ENCODE measurements around the gene SLC39A3.

Gene SLC39A3

DNA sequence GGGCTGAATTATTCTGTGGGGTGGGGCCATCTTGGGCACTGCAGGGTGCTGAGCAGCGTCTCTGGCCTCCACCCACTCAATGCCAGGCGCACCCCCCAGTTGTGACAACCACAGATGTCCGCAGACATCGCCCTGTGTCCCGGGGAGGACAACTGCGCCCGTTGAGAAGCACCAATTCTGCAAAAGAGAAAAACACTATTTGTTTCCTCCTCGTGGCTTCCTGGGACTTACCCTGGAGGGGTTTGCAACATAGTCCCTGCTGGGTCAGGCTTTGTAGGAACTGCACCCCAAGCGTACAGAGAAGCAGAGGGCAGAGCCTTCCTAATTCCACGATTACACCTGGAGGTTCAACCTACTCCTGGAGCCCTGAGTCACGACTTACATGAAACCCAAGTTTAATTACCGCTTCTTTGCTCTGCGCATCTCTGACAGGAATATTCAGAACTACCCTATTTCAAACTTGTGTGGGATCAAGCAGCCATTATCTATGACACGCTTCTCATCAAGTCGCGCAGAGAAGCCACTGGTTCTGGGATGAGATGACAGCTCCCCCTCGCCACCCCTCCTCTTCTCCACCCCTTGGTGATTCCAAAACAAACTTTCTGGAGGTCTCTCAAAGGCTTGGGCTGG lies 11.1 kb upstream of the SLC39A3 start:
- peak in 6 of 56 donors; percentile 17 to 37 (median 26) for DNase-seq

DNA sequence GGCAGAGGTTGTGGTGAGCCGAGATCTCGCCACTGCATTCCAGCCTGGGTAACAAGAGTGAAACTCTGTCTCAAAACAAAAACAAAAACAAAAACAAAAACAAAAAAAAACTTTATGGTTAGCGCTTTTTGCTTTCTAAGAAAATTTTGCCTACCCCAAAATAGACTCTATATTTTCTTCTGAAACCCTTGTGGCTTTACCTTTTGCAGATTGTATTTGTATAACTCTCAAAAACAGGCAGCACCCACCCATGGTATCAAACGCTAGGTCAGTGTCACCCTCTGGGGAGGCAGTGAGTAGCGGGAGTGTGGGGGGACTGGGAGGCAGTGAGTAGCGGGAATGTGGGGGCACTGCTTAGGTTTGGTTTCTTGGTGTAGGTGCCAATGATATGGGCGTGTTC lies 7.5 kb upstream of the SLC39A3 start:
- no peak for DNase-seq

DNA sequence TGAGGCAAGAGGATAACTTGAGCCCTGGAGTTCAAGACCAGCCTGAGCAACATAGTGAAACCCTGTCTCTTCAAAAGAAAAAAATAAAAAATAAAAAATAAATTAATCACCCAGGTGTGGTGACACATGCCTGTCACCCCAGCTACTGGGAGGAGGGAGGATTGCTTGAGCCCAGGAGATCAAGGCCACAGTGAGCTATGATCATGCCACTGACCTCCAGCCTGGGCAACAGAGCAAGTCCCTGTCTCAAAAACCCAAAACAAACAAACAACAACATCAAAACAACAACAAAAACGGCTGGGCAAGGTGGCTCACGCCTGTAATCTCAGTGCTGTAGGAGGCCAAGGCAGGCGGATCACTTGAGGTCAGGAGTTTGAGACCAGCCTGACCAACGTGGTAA lies 4.3 kb upstream of the SLC39A3 start:
- DNase-seq, result no peak

DNA sequence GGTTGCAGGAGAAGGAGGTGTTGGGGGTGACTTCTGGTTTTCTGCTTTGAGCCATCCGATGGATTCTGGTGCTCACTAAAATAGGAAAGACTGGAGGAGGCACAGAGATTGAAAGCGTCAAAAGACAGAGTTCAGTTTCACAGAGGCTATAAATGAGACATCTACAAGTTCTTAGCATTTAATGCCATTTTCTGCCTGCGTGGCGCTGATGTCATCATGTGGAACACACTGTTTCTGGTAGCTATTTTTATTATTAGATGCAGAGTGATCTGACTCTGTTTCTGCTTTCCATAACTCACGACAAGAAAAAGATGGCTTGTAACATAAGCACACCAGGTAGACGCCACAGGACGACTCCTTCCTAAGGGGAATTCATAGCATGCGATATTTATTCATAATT lies 3.3 kb upstream of the SLC39A3 start:
- DNase-seq, result peak in 10 of 56 donors; percentile 6 to 50 (median 18)

DNA sequence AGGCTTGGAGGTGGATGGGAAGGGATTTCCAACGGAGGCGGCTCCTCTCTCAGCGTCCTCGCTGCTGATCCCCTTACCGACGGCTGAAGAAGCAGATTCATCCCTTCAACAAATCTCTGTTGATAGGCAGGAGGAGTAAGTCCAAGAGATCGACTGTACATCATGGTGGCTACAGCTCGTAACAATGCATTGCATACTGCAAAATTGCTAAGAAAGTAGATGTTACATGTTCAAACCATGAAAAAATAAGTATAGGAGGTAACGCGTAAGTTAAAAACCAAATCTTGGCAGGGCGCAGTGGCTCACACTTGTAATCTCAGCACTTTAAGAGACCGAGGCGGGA lies 468 bp upstream of the SLC39A3 start:
- DNase-seq, result no peak

DNA sequence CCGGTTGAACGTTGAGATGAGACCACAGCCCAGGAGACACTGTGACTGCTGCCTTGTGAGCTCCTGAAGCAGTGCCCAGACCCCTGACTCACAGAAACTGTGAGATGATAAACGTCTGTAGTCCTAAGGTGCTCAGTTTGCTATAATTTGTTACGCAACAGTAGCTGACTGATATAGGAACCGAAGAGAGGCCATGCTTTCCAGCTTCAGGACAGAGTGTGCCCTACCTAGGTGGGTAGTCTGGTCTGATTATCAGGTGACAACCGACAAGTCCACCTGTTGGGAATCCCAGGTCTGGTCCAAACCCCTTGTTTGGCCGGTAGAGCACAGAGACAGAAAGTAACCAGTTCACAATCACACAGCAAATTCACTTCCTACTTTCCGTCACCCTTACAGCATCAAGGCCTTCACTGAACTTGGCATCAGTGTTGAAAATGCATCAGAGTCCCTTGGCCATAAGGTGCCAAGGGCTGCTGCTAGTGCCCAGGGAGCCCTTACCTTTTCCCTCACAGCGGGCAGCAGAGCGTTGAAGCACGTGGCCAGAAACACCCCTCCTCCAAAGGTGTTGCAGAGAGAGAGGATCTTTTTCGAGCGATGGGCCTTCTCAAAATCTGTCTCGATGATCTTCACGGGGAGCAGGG lies 3.1 kb downstream of the SLC39A3 start:
- DNase-seq, result no peak

DNA sequence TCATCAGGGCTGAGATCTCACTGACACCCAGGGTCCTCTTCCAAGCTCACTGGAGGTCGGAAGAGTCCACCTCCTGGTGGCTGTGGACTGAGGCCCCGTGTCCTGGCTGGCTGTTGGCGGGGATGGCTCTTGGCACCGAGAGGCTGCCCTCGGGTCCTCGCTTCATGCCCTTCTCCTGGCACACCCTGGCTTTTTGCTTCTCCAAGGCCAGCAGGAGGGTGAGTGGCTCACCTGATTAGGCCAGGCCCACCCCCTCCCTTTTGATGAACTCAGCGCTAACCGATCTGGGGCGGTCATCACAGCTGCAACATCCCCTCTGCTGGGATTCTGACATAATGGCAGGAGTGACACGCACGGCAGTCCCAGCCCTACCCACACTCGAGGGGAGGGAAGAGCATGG lies 4.4 kb downstream of the SLC39A3 start:
- DNase-seq, result no peak

DNA sequence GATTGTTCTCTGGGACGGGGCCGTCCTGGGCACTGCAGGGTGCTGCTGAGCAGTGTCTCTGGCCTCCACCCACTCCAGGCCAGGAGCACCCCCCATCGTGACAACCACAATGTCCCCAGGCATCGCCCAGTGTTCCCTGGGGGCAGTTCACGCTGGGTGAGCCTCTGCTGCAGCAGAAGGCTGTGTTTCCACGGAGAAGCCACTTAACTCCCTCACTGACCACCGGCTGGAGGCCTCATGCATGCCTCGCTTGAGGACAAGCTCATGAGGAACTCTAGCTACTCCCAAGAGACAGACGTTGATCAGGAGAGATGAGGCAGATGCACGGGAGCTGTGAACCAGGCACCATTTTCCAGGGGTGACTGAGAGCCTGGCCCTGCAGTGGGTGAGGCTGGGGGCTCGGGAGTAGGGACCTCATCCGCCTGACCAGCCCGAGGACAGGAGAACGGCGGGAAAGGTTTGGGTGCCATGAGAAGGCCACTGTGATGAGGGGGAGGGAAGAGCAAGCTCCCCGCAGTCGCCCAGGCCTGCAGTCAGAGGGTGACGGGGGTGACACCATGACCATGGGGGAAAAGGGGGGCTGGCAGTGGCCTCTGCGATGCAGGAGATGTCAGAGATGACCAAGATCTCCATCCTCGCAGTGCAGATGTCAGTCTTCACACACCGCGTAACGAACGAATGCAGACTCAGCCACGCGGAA lies 5.1 kb downstream of the SLC39A3 start:
- DNase-seq, result no peak

DNA sequence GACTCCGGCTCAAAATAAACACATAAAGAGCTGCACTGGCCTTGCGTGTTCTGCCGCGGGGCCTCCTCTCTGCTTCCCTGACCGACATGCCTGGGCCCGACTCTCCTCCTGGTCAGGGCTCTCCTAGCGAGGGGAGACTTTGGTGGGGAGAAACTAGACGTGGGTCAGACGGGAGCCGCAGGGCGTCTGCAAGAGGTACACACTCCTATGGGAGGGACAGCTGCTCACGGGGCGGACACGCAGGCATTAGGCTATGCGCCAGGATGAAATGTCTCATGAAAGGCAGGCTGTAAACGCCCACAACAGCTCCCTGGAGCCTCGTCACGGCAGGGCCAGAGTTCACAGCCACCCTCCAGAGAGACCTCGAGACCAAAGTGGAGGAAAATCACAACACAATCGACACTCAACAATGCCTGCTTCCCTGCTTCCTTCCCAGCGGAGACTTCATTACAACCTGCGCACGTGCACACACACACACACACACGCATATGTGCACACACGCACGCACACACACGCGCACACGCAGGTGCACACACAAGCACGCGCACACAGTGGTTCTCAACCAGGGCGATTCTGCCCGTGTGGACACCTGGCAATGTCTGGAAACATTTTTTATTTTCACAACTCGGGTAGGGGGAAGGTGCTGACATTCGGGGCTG lies 5.8 kb downstream of the SLC39A3 start:
- no peak for DNase-seq

DNA sequence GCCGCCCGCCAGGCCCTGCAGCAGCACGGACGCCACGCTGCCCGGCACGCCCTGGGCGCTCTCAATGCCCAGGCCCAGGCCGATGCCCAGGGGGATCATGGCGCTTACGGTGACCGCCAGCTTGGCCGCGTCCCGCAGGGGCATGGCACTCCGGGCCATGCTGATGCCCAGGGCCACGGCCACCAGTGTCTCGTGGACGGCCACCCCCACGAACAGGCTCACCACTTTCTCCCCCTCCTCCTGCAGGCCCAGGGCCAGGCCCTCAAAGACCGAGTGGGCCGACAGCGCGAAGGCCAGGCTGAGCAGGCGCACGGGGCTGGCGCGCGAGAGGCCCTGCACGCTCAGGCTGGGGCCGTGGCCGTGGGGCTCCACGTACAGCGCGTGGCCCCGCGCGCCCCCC lies 6.9 kb downstream of the SLC39A3 start:
- DNase-seq, result no peak

DNA sequence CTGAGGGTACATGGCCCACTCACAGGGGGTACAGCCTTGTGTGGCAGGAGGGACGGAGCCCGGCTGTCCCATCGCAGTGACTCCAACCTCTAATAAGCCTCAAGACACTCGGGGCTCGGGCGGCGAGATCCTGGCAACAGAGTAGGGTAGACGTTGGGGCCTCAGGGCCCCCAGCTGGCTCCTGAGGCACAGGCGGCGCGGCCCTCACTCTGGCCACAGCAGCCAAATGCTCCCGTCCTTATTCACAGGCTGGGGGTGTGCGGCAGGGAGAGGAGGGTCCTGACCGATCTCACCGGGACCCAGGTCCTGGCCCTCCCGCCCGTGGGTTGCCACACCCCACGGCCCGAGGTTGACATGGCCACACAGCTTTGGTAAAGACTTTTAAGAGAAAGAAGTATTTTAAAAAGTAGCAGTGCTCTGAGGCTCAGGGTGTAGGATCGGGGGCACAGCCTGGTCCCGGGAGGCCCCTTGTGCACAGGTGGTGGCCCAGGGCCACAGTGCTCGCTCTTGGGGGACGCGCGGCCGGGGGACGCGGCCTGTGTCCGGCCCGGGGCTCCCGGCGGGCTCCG lies 7.6 kb downstream of the SLC39A3 start:
- no peak for DNase-seq

DNA sequence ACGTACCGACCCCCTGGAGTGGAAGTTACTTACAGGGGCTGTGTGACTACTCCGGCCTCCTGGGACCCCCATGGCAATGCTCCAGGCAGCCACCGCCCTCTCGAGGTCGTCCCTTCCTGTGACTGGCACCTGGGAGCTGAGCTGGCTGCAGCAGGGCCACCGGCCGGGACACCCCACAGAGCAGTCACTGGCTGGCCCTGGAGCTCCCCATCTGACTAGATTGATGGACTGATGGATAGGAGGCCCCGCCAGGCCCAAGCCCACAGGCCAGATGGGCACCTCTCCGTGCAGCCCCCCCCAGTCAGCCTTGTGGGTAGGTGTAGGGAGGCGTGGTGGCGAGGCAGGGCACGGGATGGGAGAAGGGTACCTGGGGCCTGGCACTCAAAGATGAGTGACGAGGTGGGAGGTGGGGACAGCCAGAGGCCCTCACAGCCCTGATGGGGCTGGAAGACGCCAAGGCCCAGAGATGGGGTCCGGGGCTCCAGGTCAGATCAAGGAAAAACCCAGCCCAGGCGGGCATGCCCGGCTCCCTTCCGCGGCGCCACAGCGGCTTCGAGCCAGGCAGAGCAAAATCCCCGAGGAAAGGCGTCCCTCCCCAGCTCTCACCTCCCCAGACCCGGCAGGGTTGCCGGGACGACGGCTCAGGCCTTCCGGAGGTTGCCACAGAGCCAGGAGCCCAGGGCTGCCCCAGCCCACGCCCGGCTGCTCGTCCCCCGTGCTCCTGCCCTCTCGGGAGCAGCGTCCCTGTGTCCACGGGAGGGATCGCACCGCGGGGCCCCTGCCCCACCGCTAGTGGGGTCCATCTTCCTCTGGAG lies 8.4 kb downstream of the SLC39A3 start:
- no peak for DNase-seq

DNA sequence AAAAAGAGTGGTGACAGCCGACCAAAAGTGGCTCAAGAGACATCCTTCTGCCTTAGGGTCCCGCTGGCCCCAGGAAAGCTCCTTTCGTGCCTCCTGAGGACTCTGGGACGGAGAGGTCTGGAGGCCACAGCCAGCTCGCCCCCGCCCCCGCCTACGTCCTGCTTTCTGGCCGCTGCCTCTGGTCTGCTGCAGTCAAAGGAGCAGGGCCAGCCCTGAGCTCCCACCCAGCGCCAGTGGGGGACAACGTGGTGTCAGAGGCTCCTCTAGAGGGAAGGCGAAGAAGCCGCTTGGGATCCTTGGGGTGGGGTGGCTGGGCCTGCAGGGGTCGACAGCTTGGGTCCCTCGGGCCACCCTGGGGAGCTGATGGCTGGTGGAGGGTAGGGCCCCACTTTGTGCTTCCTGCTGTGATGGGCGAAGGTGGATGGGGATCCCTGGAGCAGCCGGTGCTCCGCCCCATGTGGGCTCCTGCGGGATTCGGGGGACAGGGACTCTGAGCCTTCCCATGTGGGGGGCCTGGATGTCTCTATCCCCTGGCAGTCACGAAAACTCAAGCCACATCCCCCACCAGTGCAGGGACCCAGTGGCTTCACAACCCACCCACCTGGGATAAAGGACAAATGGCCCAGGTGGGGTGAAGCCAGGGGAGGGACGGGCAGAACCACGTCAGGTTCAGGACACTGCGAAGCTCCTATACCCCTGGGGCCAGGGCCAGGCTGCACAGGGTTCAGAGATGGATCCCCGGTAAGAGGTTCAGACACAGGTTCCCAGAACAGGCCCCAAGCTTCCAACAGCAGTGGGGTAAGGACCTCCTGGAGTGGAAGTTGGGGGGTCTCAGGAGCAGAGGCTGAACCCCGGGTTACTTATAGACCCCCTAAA lies 9.6 kb downstream of the SLC39A3 start:
- DNase-seq, result no peak

DNA sequence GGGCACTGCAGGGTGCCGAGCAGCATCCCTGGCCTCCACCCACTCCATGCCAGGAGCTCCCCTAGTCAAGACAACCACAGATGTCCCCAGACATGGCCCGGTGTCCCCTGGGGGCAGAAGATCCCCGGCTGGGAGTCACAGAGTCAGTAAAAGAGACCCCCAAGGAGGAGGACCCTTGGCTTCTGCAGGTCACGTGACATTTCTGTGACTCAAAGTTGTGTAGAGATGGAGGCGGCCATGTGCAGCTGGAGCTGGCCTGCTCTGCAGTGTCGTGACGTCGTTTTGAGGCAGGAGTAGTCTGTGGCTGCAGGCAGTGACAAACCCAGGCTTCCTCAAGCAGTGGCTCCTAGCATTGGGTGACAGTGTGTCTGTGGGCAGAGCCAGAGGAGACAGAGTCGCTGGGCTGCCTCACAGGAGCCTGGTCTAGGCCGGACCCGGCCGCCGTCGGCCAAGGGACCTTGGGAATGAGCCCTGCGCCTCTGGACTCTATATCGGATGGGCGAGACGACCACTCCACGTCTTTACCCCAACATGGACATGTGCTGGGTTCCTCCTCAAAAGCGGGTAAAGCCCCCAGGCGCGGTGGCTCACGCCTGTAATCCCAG lies 10.9 kb downstream of the SLC39A3 start:
- DNase-seq, result no peak

DNA sequence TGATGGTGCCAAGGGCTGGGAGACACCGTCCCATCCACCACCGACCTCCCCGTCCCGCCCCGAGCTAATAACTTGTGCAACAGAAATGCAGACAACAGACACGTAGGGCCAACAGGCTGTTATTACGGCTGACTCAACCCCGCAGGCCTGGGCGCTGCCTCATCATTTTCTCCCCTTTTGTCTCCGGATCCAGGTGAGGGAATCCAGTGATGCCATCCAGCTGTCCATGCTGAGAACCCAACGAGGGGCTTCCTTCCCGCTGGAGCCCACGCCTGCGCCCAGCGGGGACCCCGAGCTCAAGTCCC lies 12.2 kb downstream of the SLC39A3 start:
- DNase-seq, result no peak

DNA sequence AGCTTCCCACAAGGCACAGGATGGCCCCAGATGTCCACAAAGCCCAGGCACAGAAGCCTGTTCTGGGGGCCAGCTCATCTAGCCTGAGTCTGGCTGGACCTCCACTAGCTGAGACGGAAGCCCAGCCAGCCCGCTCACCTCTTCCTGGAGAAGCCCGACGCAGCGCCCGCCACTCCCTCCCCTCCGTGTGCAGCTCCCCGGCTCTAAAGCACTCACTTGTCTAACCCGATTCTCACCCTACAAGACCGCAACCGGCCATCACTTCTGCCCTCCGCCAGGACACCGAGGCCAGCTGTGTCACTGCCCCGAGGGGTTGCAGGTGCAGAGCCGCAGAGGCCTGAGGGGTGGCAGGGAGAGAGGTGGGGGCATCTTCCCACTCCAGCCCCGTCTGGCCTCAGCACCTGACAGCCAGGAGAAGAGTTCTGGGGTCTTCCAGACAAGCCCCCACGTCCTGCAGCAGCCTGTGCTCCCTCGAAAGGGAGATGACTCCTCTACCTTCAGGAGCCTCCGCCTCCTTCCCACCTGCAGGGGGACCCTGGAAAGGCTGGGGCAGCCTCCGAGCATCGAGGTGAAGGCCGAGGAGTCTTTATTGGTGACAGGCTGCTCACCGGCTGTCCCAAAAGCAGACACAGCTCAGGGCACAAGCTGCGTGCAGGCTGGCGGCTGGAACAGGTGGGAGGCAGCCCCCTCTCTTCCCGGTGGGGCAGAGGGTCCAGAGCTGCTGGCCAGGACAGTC lies 12.7 kb downstream of the SLC39A3 start:
- DNase-seq, result no peak

DNA sequence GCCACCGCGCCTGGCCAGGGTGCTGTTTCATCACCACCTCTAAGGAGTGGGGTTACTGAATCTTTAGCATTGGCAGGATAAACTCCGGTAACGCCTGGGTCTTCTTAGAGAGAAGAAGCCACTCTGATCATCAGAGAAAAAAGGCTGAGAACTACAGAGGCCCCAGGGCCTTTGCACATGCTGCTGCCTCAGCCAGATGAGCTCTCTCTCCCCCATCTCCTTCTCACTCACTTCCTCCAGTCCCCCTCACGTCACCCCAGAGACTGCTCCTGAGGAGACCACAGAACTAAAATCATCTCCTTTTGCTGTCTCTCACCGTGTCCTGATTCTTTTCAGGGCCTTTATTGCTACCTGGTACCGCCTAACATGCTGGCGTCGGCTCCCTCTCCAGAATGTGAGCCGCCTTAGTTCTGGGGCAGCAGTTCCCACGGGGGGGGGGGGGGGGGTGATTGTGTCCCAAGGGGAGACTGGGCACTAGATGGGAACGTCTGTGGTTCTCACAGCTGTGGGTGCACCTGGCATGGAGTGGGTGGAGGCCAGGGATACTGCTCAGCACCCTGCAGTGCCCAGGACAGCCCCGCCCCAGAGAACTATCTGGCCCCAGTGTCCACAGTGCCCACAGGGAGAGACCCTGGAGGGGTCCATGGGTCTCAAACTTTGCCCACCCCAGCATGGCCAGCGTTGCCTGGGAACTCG lies 13.5 kb downstream of the SLC39A3 start:
- no peak for DNase-seq

DNA sequence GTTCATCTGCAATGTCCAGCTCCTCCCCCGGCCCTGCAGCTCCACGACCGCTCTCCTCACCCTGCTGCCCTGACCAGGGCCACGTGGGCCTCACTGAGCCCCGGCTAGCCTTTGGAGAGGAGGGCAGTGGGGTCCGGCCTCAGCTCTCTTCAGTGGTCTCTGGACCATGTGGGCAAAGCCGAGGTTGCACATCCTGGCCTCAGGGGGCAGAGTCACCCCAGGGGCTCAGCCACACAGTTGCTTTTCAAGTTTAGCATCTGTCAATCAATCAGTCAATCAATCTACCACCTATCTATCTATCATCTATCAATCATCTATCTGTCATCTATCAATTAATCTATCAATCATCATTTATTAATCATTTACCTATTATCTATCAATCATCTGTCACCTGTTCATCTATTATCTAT lies 15.7 kb downstream of the SLC39A3 start:
- no peak for DNase-seq

DNA sequence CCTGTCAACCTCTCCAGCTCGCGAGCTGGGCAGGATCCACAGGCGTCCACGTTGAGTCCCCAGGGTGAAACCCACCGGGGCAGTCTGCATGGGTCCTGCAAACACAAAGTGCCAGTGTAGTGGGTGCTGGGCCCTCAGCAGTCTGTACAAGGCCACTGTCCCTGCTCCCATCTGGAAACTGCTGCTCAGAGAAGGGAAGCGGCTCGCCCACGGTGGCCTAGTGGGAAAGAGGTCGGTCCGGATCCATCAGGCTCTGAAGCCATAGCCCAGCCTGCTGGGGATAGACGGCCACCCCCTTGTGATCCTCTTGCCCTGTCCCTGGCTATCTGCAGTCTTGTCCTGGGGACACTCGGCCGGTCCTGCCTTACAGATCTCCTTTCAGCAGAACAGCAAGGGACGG lies 16.1 kb downstream of the SLC39A3 start:
- DNase-seq, result no peak

Data from amygdala (tissue), 56 donors.